Panc1 (cell line): ENCODE data around the gene RPLP1. TPM values are rescaled to one million over a fixed set of nuclear protein-coding genes. Genes with fewer than 3 reads are reported as not detected.

Source experiments
- ATAC-seq: fragments of 200-7000 bp; cut with Tn5 transposase; 2 replicates; pipeline ENCODE4 v1.9.1; 2020; ENCODE audit warnings: mild to moderate bottlenecking, moderate library complexity
- BruUV-seq: library from RNA; stranded (reverse); fragments of 400-500 nt; replicated peaks from 2 replicates; lab custom pipeline; 2021; lab: Mats Ljungman, UMichigan
- CTCF ChIA-PET: fragments of 300-600 bp; sonication (Branson Sonifier 250); formaldehyde crosslinking; loops from one replicate; lab custom pipeline; 2022; ENCODE audit warnings: antibody characterized with exemption; lab: Charles Lee
- POLR2A ChIA-PET: fragments of 300-600 bp; sonication (Branson Sonifier 250); formaldehyde crosslinking; loops from one replicate; lab custom pipeline; 2022; ENCODE audit warnings: antibody characterized with exemption; lab: Charles Lee
- DNase-seq: peaks from one replicate; pipeline ENCODE4 v3.0.0-alpha.2; 2010; ENCODE audit warnings: low read depth, low spot score
- H3K27ac ChIP-seq: 2 replicates; pipeline ENCODE4 v1.5.1; 2011; ENCODE audit warnings: mild to moderate bottlenecking, low read length, inconsistent platforms
- H3K27me3 ChIP-seq: fragments of 200-500 bp; sonication (Bioruptor generic); 2 replicates; pipeline ENCODE4 v1.6.0; 2014; ENCODE audit warnings: low read length, inconsistent platforms; ENCODE audit not compliant: control insufficient read depth, insufficient read depth
- H3K36me3 ChIP-seq: fragments of 200-500 bp; sonication (Bioruptor generic); 2 replicates; pipeline ENCODE4 v1.5.1; 2014; ENCODE audit warnings: inconsistent platforms, mild to moderate bottlenecking, low read length, moderate library complexity; ENCODE audit not compliant: control insufficient read depth, insufficient read depth
- H3K4me1 ChIP-seq: 2 replicates; pipeline ENCODE4 v1.5.1; 2011; ENCODE audit warnings: inconsistent platforms, mild to moderate bottlenecking, low read length, moderate library complexity; ENCODE audit not compliant: control insufficient read depth, insufficient read depth
- H3K4me3 ChIP-seq, 2 experiments: 2 replicates each; pipeline ENCODE4 v1.5.1; 2011 to 2012; ENCODE audit warnings: low read depth in 2 of 2, low read length in 2 of 2, mild to moderate bottlenecking in 2 of 2, inconsistent platforms in 1 of 2, moderate library complexity in 1 of 2
- H3K9me3 ChIP-seq: fragments of 200-500 bp; sonication (Bioruptor generic); 2 replicates; pipeline ENCODE4 v1.5.1; 2014; ENCODE audit warnings: low read depth, mild to moderate bottlenecking, inconsistent platforms, low read length, moderate library complexity; ENCODE audit not compliant: control insufficient read depth, insufficient read depth
- POLR2AphosphoS5 ChIP-seq: IDR thresholded peaks from 2 replicates; pipeline ENCODE4 v1.6.1; 2012; ENCODE audit warnings: mild to moderate bottlenecking, low read depth, low read length, moderate library complexity
- SIN3A ChIP-seq: IDR thresholded peaks from 2 replicates; pipeline ENCODE4 v1.6.1; 2012; ENCODE audit warnings: low read depth, mild to moderate bottlenecking, low read length, moderate library complexity, borderline replicate concordance; ENCODE audit not compliant: insufficient read depth
- TCF7L2 ChIP-seq: IDR thresholded peaks from 2 replicates; pipeline ENCODE4 v1.6.1; 2011; ENCODE audit warnings: mild to moderate bottlenecking, low read depth, low read length, inconsistent platforms
- in situ Hi-C: cut with HindIII; loops from 2 replicates; pipeline ENCODE4 v1.10.0; 2016; ENCODE audit warnings: low sequenced_read_pairs, low pct_unique_long_range_greater_than_20kb
- intact Hi-C: fragments of 100-400 bp; cut with micrococcal nuclease; formaldehyde crosslinking; loops from one replicate; pipeline ENCODE4 v1.10.0; 2022; ENCODE audit not compliant: unreplicated experiment
- total RNA-seq: library from RNA; stranded (reverse); gene quantifications from one replicate; pipeline ENCODE4 v1.2.1, GENCODE V29; 2021; ENCODE audit not compliant: unreplicated experiment
- TF ChIP-seq, protein P1 (sequence below): fragments of 450-650 bp; IDR thresholded peaks from 2 replicates; pipeline ENCODE4 v1.5.1; 2017; ENCODE audit warnings: mild to moderate bottlenecking
- TF ChIP-seq, protein P2 (sequence below), 2 experiments: IDR thresholded peaks; 2 replicates each; pipeline ENCODE4 v1.6.1; 2011 to 2012; ENCODE audit warnings: low read depth in 2 of 2, control low read depth in 1 of 2, low read length in 1 of 2, mild to moderate bottlenecking in 1 of 2, moderate library complexity in 1 of 2; ENCODE audit not compliant: insufficient read depth in 1 of 2

The RPLP1 gene
- total RNA-seq, 1 experiment from 2014 or later: 2,076 TPM

DNA sequence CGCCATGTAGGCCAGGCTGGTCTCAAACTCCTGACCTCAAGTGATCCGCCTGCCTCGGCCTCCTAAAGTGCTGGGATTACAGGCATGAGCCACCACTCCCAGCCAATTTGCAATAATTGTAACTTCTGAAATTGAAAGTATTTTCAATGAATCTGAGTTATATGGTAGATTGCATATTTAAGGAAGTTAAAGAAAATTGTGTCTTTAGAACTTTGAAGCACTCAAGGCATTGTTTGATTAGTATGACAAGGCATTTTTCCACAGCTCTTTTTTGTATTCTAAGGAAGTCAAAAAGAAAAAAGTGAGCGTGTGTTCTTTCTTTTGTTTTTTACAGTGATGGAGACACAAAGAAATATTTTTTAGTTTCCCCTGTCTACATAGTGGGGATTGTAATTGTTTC is 15.7 kb upstream of the RPLP1 start:
- no peaks in the 10 kb centered on the region for H3K9me3 ChIP-seq
- no peak for DNase-seq
- no peak overlapping the region for H3K27ac ChIP-seq
- no peak for ATAC-seq
- TF ChIP-seq, protein P1, sequence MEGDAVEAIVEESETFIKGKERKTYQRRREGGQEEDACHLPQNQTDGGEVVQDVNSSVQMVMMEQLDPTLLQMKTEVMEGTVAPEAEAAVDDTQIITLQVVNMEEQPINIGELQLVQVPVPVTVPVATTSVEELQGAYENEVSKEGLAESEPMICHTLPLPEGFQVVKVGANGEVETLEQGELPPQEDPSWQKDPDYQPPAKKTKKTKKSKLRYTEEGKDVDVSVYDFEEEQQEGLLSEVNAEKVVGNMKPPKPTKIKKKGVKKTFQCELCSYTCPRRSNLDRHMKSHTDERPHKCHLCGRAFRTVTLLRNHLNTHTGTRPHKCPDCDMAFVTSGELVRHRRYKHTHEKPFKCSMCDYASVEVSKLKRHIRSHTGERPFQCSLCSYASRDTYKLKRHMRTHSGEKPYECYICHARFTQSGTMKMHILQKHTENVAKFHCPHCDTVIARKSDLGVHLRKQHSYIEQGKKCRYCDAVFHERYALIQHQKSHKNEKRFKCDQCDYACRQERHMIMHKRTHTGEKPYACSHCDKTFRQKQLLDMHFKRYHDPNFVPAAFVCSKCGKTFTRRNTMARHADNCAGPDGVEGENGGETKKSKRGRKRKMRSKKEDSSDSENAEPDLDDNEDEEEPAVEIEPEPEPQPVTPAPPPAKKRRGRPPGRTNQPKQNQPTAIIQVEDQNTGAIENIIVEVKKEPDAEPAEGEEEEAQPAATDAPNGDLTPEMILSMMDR: no peak
- no peak for TF ChIP-seq POLR2AphosphoS5
- TF ChIP-seq, protein P2, sequence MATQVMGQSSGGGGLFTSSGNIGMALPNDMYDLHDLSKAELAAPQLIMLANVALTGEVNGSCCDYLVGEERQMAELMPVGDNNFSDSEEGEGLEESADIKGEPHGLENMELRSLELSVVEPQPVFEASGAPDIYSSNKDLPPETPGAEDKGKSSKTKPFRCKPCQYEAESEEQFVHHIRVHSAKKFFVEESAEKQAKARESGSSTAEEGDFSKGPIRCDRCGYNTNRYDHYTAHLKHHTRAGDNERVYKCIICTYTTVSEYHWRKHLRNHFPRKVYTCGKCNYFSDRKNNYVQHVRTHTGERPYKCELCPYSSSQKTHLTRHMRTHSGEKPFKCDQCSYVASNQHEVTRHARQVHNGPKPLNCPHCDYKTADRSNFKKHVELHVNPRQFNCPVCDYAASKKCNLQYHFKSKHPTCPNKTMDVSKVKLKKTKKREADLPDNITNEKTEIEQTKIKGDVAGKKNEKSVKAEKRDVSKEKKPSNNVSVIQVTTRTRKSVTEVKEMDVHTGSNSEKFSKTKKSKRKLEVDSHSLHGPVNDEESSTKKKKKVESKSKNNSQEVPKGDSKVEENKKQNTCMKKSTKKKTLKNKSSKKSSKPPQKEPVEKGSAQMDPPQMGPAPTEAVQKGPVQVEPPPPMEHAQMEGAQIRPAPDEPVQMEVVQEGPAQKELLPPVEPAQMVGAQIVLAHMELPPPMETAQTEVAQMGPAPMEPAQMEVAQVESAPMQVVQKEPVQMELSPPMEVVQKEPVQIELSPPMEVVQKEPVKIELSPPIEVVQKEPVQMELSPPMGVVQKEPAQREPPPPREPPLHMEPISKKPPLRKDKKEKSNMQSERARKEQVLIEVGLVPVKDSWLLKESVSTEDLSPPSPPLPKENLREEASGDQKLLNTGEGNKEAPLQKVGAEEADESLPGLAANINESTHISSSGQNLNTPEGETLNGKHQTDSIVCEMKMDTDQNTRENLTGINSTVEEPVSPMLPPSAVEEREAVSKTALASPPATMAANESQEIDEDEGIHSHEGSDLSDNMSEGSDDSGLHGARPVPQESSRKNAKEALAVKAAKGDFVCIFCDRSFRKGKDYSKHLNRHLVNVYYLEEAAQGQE (IDR thresholded peaks at IDR 0.05; ENCODE audit: insufficient read depth in 1 of 2, low read depth in 2 of 2, low read length in 1 of 2): no peak
- H3K4me3 ChIP-seq: no peak overlapping the region
- H3K36me3 ChIP-seq: peaks cover 71% of the 10 kb centered on the region
- in situ Hi-C loops (no loop called here), intact Hi-C loops (no loop called here)
- ChIA-PET CTCF (interaction anchor here (0.5 kb wide), 1 partner anchor 8 kb away, joined by 5 read pairs; no protein-coding TSS in a partner anchor), POLR2A (no interaction called here)
- BruUV-seq: no TSS peak
- no peaks in the 10 kb centered on the region for H3K27me3 ChIP-seq
- no peaks in the 10 kb centered on the region for H3K4me1 ChIP-seq

DNA sequence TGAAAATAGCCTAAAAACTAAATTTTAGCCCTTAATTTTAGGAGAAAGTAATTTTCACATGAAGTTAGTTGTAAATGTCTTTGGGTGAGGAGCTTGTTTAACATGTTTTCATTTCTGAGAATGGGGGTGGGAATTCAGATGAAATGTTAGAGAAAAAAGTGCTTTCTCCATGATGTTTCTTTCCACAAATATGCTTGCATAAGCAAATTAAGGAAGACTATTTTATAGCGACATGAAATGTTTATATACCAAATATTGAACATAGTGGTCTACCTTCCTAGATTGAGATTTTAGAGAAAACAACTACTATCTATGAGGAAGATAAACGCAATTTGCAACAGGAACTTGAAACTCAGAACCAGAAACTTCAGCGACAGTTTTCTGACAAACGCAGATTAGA is 13.0 kb upstream of the RPLP1 start:
- TF ChIP-seq, protein P2 (IDR thresholded peaks at IDR 0.05; ENCODE audit: insufficient read depth in 1 of 2, low read depth in 2 of 2, low read length in 1 of 2): no peak
- no peak for TF ChIP-seq POLR2AphosphoS5
- no peak for TF ChIP-seq SIN3A
- TF ChIP-seq TCF7L2: no peak
- TF ChIP-seq, protein P1: no peak
- no TSS peak for BruUV-seq
- Histone ChIP-seq H3K9me3 (no peaks in the 10 kb centered on the region), H3K36me3 (peaks cover 73% of the 10 kb centered on the region), H3K27me3 (no peaks in the 10 kb centered on the region), H3K27ac (no peak overlapping the region), H3K4me1 (no peaks in the 10 kb centered on the region), H3K4me3 (no peak overlapping the region)
- ChIA-PET CTCF (no interaction called here), POLR2A (no interaction called here)
- intact Hi-C loops: no loop called here
- DNase-seq: no peak
- in situ Hi-C loops: no loop called here
- no peak for ATAC-seq
